GM12878 (cell line): ENCODE results near the gene CLTCL1. TPM values are rescaled to one million over a fixed set of nuclear protein-coding genes. Genes with fewer than 3 reads are reported as not detected.

Experiments used
- ATAC-seq: fragments of 200-7000 bp; cut with Tn5 transposase; 3 replicates; pipeline ENCODE4 v1.9.1; 2020; ENCODE audit warnings: mild to moderate bottlenecking, moderate library complexity
- BruUV-seq: library from RNA; stranded (reverse); fragments of 400-500 nt; replicated peaks from 2 replicates; lab custom pipeline; 2021; lab: Mats Ljungman, UMichigan
- CTCF ChIA-PET: fragments of 300-600 bp; sonication (Branson Sonifier 250); formaldehyde crosslinking; extraction: SDS; loops from one replicate; lab custom pipeline; 2021; ENCODE audit warnings: inconsistent platforms; lab: Yijun Ruan, JAX
- POLR2A ChIA-PET: fragments of 350-600 bp; formaldehyde crosslinking; extraction: SDS; loops from one replicate; lab custom pipeline; 2021; ENCODE audit warnings: inconsistent platforms; lab: Charles Lee
- RAD21 ChIA-PET: fragments of 300-600 bp; sonication (Branson Sonifier 250); formaldehyde crosslinking; loops from one replicate; lab custom pipeline; 2023; ENCODE audit warnings: antibody characterized with exemption; ENCODE audit not compliant: unreplicated experiment; lab: Charles Lee
- SMC1A ChIA-PET: fragments of 300-600 bp; sonication (Branson Sonifier 250); formaldehyde crosslinking; loops from one replicate; lab custom pipeline; 2023; ENCODE audit not compliant: unreplicated experiment, uncharacterized antibody; lab: Charles Lee
- DNase-seq: peaks from one replicate; pipeline ENCODE4 v3.0.0-alpha.2; 2011; ENCODE audit warnings: low read depth, low spot score
- FAIRE-seq: peaks from 3 replicates; lab custom pipeline; 2011; peaks lifted over from hg19 to GRCh38; lab: Jason Lieb, UNC
- H2AFZ ChIP-seq: 2 replicates; pipeline ENCODE4 v1.6.0; 2011; ENCODE audit warnings: low read depth, low read length, control low read depth; ENCODE audit not compliant: control insufficient read depth
- H3K27ac ChIP-seq: 2 replicates; pipeline ENCODE4 v1.5.1; 2011; ENCODE audit warnings: control low read depth; ENCODE audit not compliant: control insufficient read depth, insufficient read depth
- H3K27me3 ChIP-seq, 2 experiments: replicated peaks in 1 of 2; 2 replicates each; pipeline versions ENCODE4 v1.6.0 to v1.6.1; 2011; ENCODE audit warnings: low read length in 1 of 2; ENCODE audit not compliant: control insufficient read depth in 2 of 2, insufficient read depth in 2 of 2
- H3K36me3 ChIP-seq, 2 experiments: 2 replicates each; pipeline ENCODE4 v1.5.1; 2011; ENCODE audit warnings: low read length in 1 of 2; ENCODE audit not compliant: control insufficient read depth in 2 of 2, insufficient read depth in 2 of 2
- H3K4me1 ChIP-seq: 2 replicates; pipeline ENCODE4 v1.6.1; 2011; ENCODE audit warnings: mild to moderate bottlenecking, low read length, moderate library complexity, mixed read lengths; ENCODE audit not compliant: control insufficient read depth, insufficient read depth
- H3K4me2 ChIP-seq: 2 replicates; pipeline ENCODE4 v1.6.0; 2011; ENCODE audit warnings: control low read depth; ENCODE audit not compliant: control insufficient read depth, insufficient read depth
- H3K4me3 ChIP-seq: fragments of 200-600 bp; sonication (generic); 2 replicates; pipeline ENCODE4 v1.5.1; 2016
- H3K79me2 ChIP-seq: 2 replicates; pipeline ENCODE4 v1.6.0; 2011; ENCODE audit warnings: low read length; ENCODE audit not compliant: control insufficient read depth, insufficient read depth
- H3K9ac ChIP-seq: 2 replicates; pipeline ENCODE4 v1.8.0; 2011; ENCODE audit warnings: low read length, control low read depth, mixed read lengths; ENCODE audit not compliant: control insufficient read depth, insufficient read depth
- H3K9me3 ChIP-seq: replicated peaks from 3 replicates; pipeline ENCODE4 v1.5.1; 2011; ENCODE audit warnings: mild to moderate bottlenecking, low read length; ENCODE audit not compliant: control insufficient read depth, insufficient read depth
- H4K20me1 ChIP-seq: 2 replicates; pipeline ENCODE4 v1.6.0; 2011; ENCODE audit not compliant: control insufficient read depth, insufficient read depth
- ATF7 ChIP-seq: fragments of 450-650 bp; IDR thresholded peaks from 2 replicates; pipeline ENCODE4 v1.6.1; 2016; ENCODE audit warnings: low read depth, mild to moderate bottlenecking
- CHD1 ChIP-seq: IDR thresholded peaks from 2 replicates; pipeline ENCODE4 v1.6.1; 2012; ENCODE audit warnings: low read depth, low read length, improper control_type of control experiment
- FOXK2 ChIP-seq: fragments of 450-650 bp; IDR thresholded peaks from 2 replicates; pipeline ENCODE4 v1.6.1; 2017; ENCODE audit warnings: mild to moderate bottlenecking, moderate library complexity
- HDAC2 ChIP-seq: fragments of 200-600 bp; sonication (generic); IDR thresholded peaks from 2 replicates; pipeline ENCODE4 v1.6.1; 2017
- NFIC ChIP-seq: IDR thresholded peaks from 2 replicates; pipeline ENCODE4 v1.6.1; 2012; ENCODE audit warnings: low read depth, mild to moderate bottlenecking, inconsistent platforms, low read length, moderate library complexity
- NKRF ChIP-seq: fragments of 450-650 bp; conservative IDR thresholded peaks from 2 replicates; pipeline ENCODE4 v1.6.1; 2017; ENCODE audit warnings: mild to moderate bottlenecking, moderate library complexity
- NR2F1 ChIP-seq: fragments of 450-650 bp; conservative IDR thresholded peaks from 2 replicates; pipeline ENCODE4 v1.6.1; 2017; ENCODE audit warnings: mild to moderate bottlenecking
- POLR2A ChIP-seq: IDR thresholded peaks from 2 replicates; pipeline ENCODE4 v1.6.1; 2011; ENCODE audit warnings: low read depth, mild to moderate bottlenecking, low read length
- SIX5 ChIP-seq: IDR thresholded peaks from 2 replicates; pipeline ENCODE4 v1.6.1; 2011; ENCODE audit warnings: mild to moderate bottlenecking, low read depth, low read length, moderate library complexity; ENCODE audit not compliant: severe bottlenecking
- SP1 ChIP-seq: IDR thresholded peaks from one replicate; pipeline ENCODE4 v1.6.1; 2011; ENCODE audit warnings: low read depth, low read length
- SREBF1 ChIP-seq: IDR thresholded peaks from 2 replicates; pipeline ENCODE4 v1.6.1; 2012; ENCODE audit warnings: mild to moderate bottlenecking, low read length
- STAT1 ChIP-seq: fragments of 450-650 bp; conservative IDR thresholded peaks from 2 replicates; pipeline ENCODE4 v1.6.1; 2014; ENCODE audit warnings: antibody characterized with exemption, mild to moderate bottlenecking
- TARDBP ChIP-seq: IDR thresholded peaks from 2 replicates; pipeline ENCODE4 v1.6.1; 2016; ENCODE audit warnings: borderline replicate concordance
- YBX1 ChIP-seq: fragments of 450-650 bp; IDR thresholded peaks from 2 replicates; pipeline ENCODE4 v1.6.1; 2016; ENCODE audit warnings: antibody characterized with exemption
- ZNF207 ChIP-seq: fragments of 450-650 bp; IDR thresholded peaks from 2 replicates; pipeline ENCODE4 v1.6.1; 2014; ENCODE audit warnings: antibody characterized with exemption, mild to moderate bottlenecking, borderline replicate concordance
- WGBS: methylation state at CpG from one replicate; pipeline ENCODE4 v1.1.6; 2016; ENCODE audit warnings: low lambda C conversion rate; ENCODE audit not compliant: insufficient replicate concordance, insufficient coverage; ENCODE audit errors: missing lambda C conversion rate; 5-methylcytosine and 5-hydroxymethylcytosine counted together
- in situ Hi-C: fragments of 300-500 bp; cut with MboI; formaldehyde crosslinking; loops from 9 replicates; pipeline ENCODE4 v1.14.3; 2018; ENCODE audit warnings: mixed read lengths
- intact Hi-C: fragments of 100-400 bp; cut with micrococcal nuclease; formaldehyde crosslinking; loops from one replicate; pipeline ENCODE4 v1.14.2; 2022; ENCODE audit not compliant: unreplicated experiment
- polyA plus RNA-seq, 11 experiments: library from polyadenylated mRNA; depleted of rRNA in 4 of 11; unstranded in 6 of 11; stranded (reverse) in 5 of 11; fragments of >200 nt; fragmentation: Nextera tagmentation in 4 of 11; fragmentation: Illumina TruSeq in 1 of 11; extraction: Ambion mirVana in 4 of 11; extraction: Trizol in 1 of 11; gene quantifications; 1 replicate in 1 of 11; 2 replicates in 10 of 11; pipeline versions ENCODE4 v1.2.1 to v1.2.3, GENCODE V29; 2011 to 2016; ENCODE audit warnings: inconsistent platforms in 2 of 11, missing spikeins in 2 of 11, low read depth in 1 of 11
- total RNA-seq, 4 experiments: library from RNA; depleted of rRNA in 3 of 4; stranded (reverse); fragments of >200 nt in 3 of 4; fragmentation: Illumina TruSeq in 1 of 4; extraction: Trizol in 1 of 4; gene quantifications; 2 replicates each; pipeline versions ENCODE4 v1.2.1 to v1.2.3, GENCODE V29; 2013 to 2021

The CLTCL1 gene
- total and polyA plus RNA-seq, 10 of the 15 experiments (the other 5 are each of a cell fraction or from before 2014, with no cell fraction given): under 0.01 to 0.35 (median 0.12) TPM; not detected in 2

DNA sequence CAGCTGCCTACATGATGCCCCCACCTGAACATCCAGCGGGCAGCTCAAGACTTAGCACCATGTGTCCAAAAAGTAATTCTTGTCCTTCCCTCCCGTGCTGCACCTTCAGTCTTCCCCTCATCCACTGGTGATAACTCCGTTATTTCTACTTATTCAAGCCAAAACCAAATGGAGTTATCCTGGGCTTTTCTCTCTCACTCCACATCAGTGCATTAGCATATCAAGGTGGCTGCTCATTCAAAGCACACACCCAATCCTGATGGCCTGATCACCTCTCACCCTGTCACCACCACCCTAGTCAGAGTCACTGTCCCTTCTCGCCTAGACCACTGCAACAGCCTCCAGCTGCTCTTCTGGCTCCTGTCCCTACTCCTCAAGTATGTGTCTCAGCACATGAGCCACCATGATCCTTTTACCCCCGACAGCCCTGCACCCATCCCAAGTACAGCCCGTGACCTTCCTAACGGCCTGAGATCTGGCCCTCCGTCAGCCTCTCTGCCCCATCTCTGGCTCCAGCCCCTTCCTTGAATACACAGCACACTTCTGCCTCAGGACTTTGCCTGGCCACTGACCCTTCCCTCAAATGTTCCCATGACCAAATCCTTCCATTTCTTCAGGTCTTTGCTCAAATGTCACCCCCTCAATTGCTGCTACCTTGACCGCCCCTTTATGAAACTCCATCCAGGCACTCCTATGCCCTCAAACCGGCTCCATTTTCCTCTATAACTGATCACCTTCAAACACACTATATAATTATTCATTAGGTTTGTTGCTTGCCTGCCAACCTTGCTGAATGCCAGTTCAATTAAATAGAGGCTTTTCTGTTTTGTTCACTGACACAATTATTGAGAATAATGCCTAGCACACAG is 93.3 kb downstream of the CLTCL1 start:
- Histone ChIP-seq H3K4me3 (no peak overlapping the region), H3K4me1 (no peaks in the 10 kb centered on the region; the same call in 1 of the 2 replicates), H2AFZ (no peak overlapping the region), H3K36me3 (no peaks in the 10 kb centered on the region), H3K27me3 (peaks cover 0 to 7% of the 10 kb centered on the region in 2 experiments; a peak in 3 of 4 replicates), H3K9ac (no peak overlapping the region), H4K20me1 (no peaks in the 10 kb centered on the region), H3K79me2 (no peaks in the 10 kb centered on the region), H3K4me2 (no peak overlapping the region), H3K27ac (no peak overlapping the region), H3K9me3 (no peaks in the 10 kb centered on the region)
- in situ Hi-C loops (no loop called here), intact Hi-C loops (no loop called here)
- no peak for ATAC-seq
- FAIRE-seq: no peak
- DNase-seq: no peak
- ChIA-PET POLR2A (no interaction called here), CTCF (interaction anchor here (1.4 kb wide), 1 partner anchor 19 kb away, joined by 4 read pairs; no protein-coding TSS in a partner anchor), RAD21 (no interaction called here), SMC1A (no interaction called here)
- no TSS peak for BruUV-seq
- TF ChIP-seq NFIC (no peak), SREBF1 (no peak), CHD1 (no peak), ZNF207 (no peak), FOXK2 (no peak), NR2F1 (no peak), NKRF (no peak), YBX1 (no peak), SIX5 (no peak), TARDBP (no peak), SP1 (no peak), STAT1 (no peak), ATF7 (no peak), POLR2A (no peak), HDAC2 (no peak)
- WGBS: 43% methylated on average over 10 of the region's 10 CpGs
